PFSK-1 (cell line): Measurements from ENCODE around the gene FPR2.

Experiments
- FOXP2 ChIP-seq: optimal IDR thresholded peaks from 2 replicates; pipeline ENCODE3; 2011; ENCODE audit warnings: borderline replicate concordance, control low read depth, inconsistent platforms; ENCODE audit not compliant: insufficient read depth; ENCODE audit errors: extremely low read length, extremely low read depth
- POLR2AphosphoS5 ChIP-seq: IDR thresholded peaks from 2 replicates; pipeline ENCODE4 v1.6.1; 2012; ENCODE audit warnings: low read depth, mild to moderate bottlenecking, control low read depth, low read length, moderate library complexity
- SIN3A ChIP-seq: IDR thresholded peaks from 2 replicates; pipeline ENCODE4 v1.6.1; 2012; ENCODE audit warnings: mild to moderate bottlenecking, low read length, moderate library complexity, borderline replicate concordance; ENCODE audit not compliant: insufficient read depth
- TAF1 ChIP-seq: IDR thresholded peaks from 2 replicates; pipeline ENCODE4 v1.6.1; 2012; ENCODE audit warnings: low read length, control low read depth, borderline replicate concordance; ENCODE audit not compliant: insufficient read depth
- TF ChIP-seq, protein P1 (sequence below), 2 experiments: IDR thresholded peaks; 2 replicates each; pipeline versions ENCODE4 v1.6.1 to v1.8.0; 2011 to 2012; ENCODE audit warnings: low read depth in 2 of 2, low read length in 2 of 2, control low read depth in 1 of 2, inconsistent platforms in 1 of 2, mild to moderate bottlenecking in 1 of 2, moderate library complexity in 1 of 2; ENCODE audit not compliant: insufficient read depth in 1 of 2

FPR2 gene

DNA sequence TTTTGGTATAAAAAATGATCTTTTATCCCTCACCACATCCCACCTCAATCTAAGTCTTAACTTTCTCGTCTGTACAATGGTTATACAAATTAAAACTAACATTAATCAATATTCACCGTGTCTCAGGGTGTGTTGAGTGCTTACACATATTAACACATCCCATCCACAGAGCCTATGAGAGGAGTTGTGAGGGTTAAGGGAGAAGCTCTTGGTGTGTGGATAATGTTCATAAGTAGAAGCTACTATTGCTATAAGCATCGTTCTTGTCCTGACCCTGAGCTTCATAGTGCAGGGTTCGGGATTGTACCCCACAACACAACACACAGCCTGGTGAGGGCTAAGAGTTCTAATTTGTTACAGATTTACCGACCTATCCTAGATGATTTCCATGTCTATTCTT, 36.5 kb downstream of the FPR2 start:
- TF ChIP-seq, protein P1, sequence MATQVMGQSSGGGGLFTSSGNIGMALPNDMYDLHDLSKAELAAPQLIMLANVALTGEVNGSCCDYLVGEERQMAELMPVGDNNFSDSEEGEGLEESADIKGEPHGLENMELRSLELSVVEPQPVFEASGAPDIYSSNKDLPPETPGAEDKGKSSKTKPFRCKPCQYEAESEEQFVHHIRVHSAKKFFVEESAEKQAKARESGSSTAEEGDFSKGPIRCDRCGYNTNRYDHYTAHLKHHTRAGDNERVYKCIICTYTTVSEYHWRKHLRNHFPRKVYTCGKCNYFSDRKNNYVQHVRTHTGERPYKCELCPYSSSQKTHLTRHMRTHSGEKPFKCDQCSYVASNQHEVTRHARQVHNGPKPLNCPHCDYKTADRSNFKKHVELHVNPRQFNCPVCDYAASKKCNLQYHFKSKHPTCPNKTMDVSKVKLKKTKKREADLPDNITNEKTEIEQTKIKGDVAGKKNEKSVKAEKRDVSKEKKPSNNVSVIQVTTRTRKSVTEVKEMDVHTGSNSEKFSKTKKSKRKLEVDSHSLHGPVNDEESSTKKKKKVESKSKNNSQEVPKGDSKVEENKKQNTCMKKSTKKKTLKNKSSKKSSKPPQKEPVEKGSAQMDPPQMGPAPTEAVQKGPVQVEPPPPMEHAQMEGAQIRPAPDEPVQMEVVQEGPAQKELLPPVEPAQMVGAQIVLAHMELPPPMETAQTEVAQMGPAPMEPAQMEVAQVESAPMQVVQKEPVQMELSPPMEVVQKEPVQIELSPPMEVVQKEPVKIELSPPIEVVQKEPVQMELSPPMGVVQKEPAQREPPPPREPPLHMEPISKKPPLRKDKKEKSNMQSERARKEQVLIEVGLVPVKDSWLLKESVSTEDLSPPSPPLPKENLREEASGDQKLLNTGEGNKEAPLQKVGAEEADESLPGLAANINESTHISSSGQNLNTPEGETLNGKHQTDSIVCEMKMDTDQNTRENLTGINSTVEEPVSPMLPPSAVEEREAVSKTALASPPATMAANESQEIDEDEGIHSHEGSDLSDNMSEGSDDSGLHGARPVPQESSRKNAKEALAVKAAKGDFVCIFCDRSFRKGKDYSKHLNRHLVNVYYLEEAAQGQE (IDR thresholded peaks at IDR 0.05; ENCODE audit: insufficient read depth in 1 of 2, low read depth in 2 of 2, low read length in 2 of 2): no peak
- TF ChIP-seq POLR2AphosphoS5: no peak
- TF ChIP-seq TAF1: no peak
- no peak for TF ChIP-seq SIN3A
- no peak for TF ChIP-seq FOXP2

DNA sequence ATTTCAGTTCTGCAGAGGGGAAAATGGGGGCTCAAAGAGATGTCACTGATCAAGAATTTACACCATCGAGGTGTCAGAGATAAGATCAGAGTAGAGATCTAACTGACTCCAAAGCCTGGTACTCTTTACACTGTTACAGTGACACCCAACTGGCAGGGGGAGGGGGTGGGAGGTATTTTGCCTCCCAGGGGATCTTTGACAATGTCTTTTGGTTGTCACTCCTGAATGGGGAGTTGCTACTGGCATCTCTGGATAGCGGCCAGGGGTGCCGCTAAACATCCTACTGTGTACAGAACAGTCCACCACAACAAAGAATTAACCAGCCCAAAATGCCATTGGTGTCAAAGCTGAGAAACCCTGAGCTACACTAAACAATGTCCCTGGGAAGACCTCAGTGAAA, 37.1 kb downstream of the FPR2 start:
- TF ChIP-seq, protein P1 (IDR thresholded peaks at IDR 0.05; ENCODE audit: insufficient read depth in 1 of 2, low read depth in 2 of 2, low read length in 2 of 2): no peak

DNA sequence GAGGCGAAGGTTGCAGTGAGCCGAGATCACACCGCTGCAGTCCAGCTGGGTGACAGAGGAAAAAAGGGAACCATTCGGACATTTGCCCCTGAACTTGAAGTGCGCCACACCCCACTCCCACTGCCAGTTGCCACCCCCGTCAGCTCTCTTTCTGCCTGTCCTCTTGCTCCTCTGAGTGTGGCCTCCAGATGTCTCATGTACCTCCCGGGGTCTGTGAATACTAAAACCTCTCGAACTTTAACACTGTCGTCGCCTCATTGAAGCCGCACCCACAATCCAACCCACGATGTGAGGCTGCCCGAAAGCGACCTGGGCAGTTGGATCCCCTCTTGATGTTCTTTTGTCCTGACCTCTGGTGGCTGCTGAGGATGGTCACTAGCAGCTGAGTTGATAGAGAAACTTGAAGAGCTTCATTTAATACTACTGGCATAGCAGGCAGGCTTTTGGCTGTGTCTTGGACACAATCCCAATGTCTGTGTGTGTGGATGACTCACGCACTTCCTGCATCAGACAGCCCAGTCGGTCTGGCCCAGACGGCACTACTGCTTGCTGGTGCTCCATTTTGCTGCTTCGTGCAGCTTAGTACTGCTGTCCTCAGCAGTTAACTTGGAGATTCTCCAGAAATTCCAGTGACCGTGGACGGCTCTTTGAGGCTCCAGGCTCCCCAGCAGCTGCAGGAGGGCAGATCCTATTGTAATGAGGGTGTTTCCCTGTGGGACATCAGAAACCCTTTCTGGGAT, 38.2 kb downstream of the FPR2 start:
- TF ChIP-seq SIN3A (peak; percentile 65; the same call in 1 of the 2 replicates), POLR2AphosphoS5 (peak; percentile 60), TAF1 (peak; percentile 49; the same call in 1 of the 2 replicates), FOXP2 (peak; percentile 66)
- TF ChIP-seq, protein P1 (IDR thresholded peaks at IDR 0.05; ENCODE audit: insufficient read depth in 1 of 2, low read depth in 2 of 2, low read length in 2 of 2): peak; percentile 3 to 45; a peak in 1 of 4 replicates

DNA sequence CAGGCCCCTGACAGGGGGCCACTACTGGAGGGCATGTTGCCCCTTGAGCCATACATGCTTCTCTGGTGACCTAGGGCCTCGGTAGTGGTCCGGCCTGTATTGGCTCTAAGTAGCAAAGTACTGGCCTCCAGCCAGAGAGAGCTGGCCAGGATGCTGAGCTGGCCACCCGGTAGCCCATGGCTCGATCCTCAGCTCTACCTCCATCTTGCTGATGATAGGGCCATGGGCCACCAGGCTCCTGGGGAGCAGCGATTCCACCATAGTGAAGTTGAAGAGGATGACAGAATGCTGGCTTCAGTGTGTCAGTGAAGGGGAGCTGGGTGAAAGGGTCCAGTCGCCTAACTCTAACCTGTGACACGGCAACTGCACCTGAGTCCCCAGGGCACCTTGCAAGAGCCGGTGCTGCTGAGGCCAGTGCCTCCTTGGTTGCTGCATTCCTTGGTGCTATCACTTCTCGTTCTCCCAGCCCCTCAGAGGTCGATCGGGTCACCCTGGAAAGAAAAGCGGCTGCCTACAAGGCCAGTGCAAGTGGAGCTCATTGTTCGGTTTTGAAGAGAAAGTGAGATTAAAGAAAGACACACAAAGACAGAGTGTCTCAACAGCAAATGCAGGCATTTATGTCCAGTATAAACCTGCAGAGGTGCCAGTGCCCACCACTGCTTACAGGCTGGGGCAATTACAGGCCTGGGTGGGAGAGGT, 38.9 kb downstream of the FPR2 start:
- TF ChIP-seq FOXP2: no peak

DNA sequence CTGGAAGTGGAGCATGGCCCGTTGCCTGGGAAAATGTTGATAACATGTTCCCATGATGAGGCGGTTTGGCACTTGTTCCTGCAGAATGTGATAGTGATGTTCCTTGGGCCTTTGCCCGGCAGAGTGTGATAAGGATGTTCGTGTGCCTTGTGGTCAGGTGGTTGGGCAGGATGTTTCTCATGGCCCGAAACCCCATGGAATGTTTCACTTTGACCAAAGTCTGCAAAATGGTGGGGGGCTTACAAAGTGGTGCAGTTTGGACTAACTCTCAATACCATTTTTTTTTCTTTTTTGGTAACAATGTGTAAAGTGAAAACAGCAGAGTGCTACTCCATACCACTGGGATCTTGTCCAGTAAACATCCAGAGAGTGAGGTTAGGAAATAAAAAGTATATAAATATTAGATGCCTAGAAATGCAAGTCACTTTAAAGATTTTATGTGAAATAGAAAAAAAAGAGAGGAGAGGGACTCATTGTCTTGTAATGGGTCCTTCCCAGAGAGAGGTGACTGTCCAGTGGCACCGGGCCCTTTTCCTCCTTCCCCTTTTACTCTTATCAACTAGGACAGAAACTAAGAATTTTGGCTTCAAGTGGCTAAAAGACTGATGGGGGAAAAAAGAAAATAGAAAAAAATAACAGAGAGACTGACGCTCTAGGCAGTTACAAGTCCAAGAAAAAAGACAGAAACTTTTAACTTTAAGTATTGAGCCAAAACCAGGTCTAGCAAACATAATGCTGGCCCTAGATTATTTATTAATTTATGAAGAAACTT, 39.7 kb downstream of the FPR2 start:
- no peak for TF ChIP-seq FOXP2

DNA sequence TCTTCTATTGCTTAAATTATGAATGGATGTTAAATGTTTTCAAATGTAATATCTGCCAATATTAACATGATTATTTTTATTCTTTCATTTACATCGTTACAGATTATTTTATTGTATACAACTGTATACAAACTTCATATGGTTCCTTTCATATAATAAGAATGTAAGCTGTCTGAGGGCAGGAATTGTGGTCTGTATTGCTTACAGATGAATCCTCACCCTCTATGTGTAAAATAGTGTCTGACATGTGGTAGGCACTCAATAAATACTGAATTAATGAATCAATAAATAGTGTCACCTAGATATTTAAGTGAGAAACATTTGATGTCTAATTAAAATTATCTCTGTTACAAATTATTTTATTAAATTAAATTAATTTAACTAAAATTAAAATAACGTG, 41.8 kb downstream of the FPR2 start:
- TF ChIP-seq SIN3A (no peak), FOXP2 (no peak), POLR2AphosphoS5 (no peak), TAF1 (no peak)
- TF ChIP-seq, protein P1 (IDR thresholded peaks at IDR 0.05; ENCODE audit: insufficient read depth in 1 of 2, low read depth in 2 of 2, low read length in 2 of 2): no peak
